ENCODE results near the gene CELF4.

The CELF4 gene

DNA sequence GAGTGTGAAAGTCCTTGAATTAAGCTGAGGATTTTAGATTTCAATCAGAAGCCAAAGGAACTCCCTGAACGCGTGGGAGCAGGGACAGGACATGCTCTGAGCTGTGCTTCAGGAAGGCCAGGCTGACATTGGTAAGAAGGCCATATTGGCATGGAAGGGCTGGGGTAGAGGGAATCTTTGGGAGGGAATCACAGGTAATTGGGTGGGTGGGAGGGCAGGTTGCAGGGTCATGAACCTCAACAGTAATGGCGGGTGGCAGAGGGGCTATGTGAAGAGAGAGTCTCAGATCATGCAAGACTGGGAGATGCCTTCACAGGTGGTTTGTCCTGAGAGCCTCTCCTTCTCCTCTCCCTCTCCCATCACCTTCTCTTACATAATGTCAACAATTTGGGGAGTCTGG, 18.6 kb upstream of the CELF4 start:
- no peak for TF ChIP-seq ZNF274 (IDR thresholded peaks at IDR 0.05; ENCODE audit: low read depth, low read length)
- H3K4me3 ChIP-seq (ENCODE audit: low read length) = no peak overlapping the region

DNA sequence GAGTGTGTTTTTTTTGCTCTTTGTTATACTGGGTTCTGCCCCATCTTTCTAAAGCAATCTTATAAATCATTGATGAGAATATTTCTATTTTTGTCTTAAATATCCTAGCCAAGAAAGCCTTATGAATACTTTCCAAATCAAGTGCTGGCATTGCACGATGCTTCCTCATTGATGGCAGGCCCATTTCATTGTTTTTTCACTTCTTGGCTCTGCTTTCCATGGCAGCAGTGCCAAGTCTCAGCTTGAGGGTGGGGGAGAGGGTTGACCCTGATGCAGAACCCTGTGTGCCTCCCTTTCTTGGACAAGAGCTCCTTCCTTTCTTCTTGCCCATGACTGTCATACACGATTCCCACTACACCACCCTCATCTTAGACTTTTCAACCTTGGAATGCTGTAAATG, 16.7 kb upstream of the CELF4 start:
- no peak overlapping the region for H3K4me3 ChIP-seq (ENCODE audit: low read length)
- TF ChIP-seq ZNF274 (IDR thresholded peaks at IDR 0.05; ENCODE audit: low read depth, low read length) = no peak

GRCh38 chr18:37578886-37579513, 13.4 kb upstream of the CELF4 start:
- H3K4me3 ChIP-seq (ENCODE audit: low read length) = no peak overlapping the region
- TF ChIP-seq ZNF274 (IDR thresholded peaks at IDR 0.05; ENCODE audit: low read depth, low read length) = no peak

GRCh38 chr18:37578182-37578678, 12.6 kb upstream of the CELF4 start:
- H3K4me3 ChIP-seq (ENCODE audit: low read length) = no peak overlapping the region
- no peak for TF ChIP-seq ZNF274 (IDR thresholded peaks at IDR 0.05; ENCODE audit: low read depth, low read length)

DNA sequence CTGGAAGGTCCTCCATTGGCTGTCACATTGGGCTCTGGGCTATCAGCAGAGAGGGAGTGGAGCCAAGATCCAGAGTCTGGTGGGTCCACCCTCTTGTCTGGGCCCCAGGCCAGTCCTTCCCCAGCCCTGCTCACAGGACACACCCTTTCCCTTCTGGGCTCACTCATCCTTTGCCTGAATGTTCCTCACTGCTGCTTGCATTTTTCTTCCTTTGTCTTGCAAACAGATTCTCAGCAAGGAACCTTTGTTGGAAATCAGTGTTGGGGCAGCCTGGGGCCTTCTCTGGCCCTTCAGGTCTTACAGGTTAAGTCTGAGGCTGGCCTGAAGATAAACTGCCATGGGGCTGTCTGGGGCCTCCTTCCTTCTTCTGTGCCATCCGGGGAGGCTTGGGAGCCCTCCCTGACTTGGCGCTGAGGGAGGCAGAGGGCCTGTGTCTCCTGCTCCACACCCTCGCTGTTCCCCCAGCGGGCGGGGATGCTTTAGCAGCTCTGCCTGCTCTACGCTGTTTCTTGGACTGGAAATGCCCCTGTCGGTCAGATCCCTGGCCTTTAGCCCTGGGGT, 11.5 kb upstream of the CELF4 start:
- no peak overlapping the region for H3K4me3 ChIP-seq (ENCODE audit: low read length)
- TF ChIP-seq ZNF274 (IDR thresholded peaks at IDR 0.05; ENCODE audit: low read depth, low read length) = no peak

DNA sequence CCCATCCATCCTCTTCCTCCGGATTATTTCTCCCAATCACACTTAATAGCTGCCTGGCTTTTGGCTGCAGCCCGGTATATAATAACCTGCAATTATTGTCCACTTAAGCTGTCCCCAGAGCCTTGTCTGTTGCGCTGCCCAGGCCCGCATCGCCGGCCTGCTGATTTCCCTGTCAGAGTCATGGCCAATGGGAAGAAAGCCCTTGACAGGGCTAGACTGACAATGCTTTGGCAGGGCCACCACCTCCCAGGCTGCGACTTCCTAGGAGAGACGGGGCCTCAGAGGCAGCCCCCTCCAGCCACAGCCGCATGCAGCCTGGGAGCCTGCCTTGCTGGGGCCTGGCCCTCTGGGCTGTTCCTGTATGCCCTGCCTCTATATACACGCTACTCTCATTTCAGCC, 10.0 kb upstream of the CELF4 start:
- TF ChIP-seq ZNF274 (IDR thresholded peaks at IDR 0.05; ENCODE audit: low read depth, low read length) = no peak
- H3K4me3 ChIP-seq (ENCODE audit: low read length) = no peak overlapping the region

DNA sequence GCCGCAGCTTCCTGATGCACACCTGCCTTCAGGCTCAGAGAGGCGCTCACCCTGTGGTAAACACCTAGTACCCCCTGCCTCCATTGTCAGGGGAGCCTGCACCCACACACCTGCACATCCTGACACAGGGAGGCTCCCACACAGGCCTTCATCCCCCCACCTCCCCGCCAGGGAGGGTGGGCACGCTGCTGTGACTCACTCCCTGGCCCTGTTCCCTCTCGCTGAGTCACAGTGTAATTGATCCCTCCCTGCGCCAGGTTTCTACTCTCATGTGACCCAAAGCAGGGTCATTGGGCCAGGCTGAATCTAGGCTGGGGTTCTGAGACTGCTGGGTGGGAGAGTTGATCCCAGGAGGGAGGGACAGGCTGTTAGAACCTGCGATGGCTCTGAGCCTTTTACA, 8.5 kb upstream of the CELF4 start:
- no peak overlapping the region for H3K4me3 ChIP-seq (ENCODE audit: low read length)
- no peak for TF ChIP-seq ZNF274 (IDR thresholded peaks at IDR 0.05; ENCODE audit: low read depth, low read length)

DNA sequence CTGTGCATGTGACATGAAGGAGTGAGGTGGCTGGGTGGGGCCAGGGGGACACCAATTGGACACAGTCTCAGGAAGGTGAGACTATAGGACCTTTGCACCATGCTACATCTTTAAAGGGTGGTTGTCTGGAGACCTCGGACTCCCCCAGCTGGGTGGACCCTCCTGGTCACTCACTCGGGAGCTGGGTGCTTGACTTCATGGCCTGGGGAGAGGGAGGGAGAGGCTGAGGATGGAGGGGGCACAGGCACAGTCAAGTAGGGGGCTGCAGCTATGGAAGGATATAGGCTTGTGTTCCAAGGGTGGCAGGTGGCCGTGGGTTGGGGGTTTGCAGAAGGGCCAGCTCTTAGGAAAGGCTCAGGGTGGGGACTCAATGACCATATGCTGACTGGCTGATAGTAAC, 7.1 kb upstream of the CELF4 start:
- H3K4me3 ChIP-seq (ENCODE audit: low read length) = no peak overlapping the region
- TF ChIP-seq ZNF274 (IDR thresholded peaks at IDR 0.05; ENCODE audit: low read depth, low read length) = no peak

DNA sequence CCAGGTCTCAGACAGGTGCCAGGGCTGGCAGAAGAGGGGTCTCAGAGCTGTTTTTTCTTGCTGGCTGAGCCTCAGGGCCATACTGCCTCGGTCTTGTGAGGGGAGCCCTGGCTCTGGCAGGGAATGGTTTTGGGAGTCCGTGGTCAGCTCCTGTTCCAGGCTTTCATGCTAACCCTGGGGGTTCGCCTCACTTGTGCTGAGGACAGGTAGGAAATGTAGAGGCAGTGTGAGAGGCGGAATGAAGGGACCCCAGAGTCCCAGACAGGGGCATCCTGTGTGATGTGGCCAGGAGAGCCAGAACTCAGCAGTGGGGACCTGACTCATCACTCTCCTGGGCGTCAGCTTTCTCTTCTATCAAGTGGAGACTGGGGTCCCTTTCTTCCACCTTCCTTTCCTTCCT, 5.7 kb upstream of the CELF4 start:
- TF ChIP-seq ZNF274 (IDR thresholded peaks at IDR 0.05; ENCODE audit: low read depth, low read length) = no peak
- H3K4me3 ChIP-seq (ENCODE audit: low read length) = no peak overlapping the region

DNA sequence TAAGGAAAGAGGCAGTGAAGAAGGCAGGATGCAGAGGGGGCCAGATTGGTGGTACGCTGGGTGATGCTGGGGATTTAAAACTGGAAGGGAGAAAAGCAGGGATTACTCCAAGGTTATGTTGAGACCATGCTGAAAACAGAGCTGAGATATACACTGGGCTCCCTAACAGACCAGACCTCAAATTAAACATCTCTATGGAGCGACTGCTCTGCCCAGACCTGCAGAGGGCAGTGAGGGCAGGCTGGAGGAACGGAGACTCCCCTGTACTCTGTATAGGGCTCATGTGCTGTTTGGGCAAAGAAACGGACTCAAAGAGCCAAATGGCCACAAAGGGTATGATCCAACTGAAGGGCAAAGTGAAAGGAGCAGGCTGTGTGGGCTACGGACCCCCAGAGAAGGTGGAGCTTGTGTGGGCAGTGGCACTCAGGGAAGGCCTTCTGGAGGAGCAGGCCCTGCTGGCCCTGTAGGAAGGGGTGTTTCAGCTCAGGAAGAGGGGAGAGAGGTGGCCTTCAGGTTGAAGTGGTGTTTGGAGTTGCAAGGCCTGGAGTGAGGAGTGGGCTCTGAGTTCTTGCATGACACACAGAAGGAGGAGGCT, 4.8 kb upstream of the CELF4 start:
- no peak overlapping the region for H3K4me3 ChIP-seq (ENCODE audit: low read length)
- TF ChIP-seq ZNF274 (IDR thresholded peaks at IDR 0.05; ENCODE audit: low read depth, low read length) = no peak

DNA sequence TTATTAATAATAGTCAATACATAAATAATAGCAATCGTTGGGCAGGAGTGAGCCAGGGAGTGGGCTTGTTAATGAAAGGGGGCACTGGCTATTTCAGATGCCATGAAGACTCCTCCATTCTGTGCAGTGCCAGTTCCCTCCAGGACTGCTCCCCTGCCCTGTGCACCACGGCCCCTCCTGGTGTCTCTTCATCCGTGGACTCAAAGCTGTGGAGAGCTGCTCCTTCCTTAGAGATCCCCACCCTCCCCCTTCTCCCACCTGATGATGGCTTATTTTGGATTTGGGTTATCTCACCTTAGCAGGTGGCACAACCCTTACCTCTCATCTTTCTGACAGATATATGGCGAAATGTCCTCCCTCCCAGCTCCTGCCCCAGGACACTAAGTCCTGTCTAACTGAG, 3.1 kb upstream of the CELF4 start:
- no peak for TF ChIP-seq ZNF274 (IDR thresholded peaks at IDR 0.05; ENCODE audit: low read depth, low read length)

GRCh38 chr18:37567994-37568359, 2.4 kb upstream of the CELF4 start:
- H3K4me3 ChIP-seq (ENCODE audit: low read length) = no peak overlapping the region
- no peak for TF ChIP-seq ZNF274 (IDR thresholded peaks at IDR 0.05; ENCODE audit: low read depth, low read length)

More for the DNA sequence above, 3.1 kb upstream of the CELF4 start:
- H3K4me3 ChIP-seq (ENCODE audit: low read length) = no peak overlapping the region

DNA sequence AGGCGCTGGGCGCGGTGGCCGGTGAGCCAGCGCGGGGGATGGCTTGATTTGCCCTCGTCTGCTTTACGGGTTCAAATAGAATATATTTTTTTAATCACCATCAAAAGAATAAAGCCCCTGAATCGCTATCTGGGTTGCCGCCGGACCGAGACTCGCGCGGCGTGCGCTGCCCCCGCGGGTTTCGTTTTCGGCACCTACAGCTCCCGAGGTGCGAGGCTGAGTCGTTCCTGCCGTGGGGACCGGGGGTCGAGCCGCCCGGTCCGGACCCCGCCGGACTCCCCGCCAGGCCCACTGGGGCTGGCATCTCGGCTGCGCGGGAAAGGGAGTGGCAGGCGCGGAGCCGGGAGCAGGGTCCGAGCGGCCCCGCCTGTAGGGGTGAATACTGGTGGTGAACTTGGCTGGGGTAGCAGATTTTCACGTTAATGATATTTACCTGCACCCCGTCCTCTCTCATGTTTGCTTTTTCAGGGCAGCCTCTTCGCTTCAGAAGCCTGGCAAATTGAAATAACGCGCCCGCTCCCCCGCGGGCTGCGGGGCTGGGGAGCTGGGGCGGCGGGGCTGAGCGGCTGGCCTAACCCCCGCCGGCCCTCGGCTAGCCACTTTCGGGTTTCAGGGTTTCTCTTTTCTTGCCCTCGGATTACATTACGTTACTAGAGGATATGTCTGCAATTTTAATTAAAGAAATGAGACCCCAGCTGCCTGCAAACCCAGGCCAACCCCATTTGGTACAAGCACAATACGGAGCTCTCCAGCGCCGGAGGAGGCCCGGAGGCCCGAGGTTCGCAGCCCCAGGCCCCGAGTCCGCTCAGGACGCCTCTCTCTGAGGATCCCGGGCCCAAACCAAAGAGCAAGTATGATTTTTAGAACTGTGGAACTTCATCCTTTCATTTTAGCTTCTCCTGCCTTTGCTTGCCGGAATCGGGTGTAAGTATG, 1.7 kb upstream of the CELF4 start:
- TF ChIP-seq ZNF274 (IDR thresholded peaks at IDR 0.05; ENCODE audit: low read depth, low read length) = no peak
- H3K4me3 ChIP-seq (ENCODE audit: low read length) = peak overlapping the region; percentile 7; the same call in 1 of the 2 replicates

GRCh38 chr18:37566479-37567060, 972 bp upstream of the CELF4 start:
- TF ChIP-seq ZNF274 (IDR thresholded peaks at IDR 0.05; ENCODE audit: low read depth, low read length) = no peak
- H3K4me3 ChIP-seq (ENCODE audit: low read length) = peak overlapping the region; percentile 16; the same call in 1 of the 2 replicates
